Type B pancreatic cell (in vitro differentiated cells): ENCODE measurements around the gene ADARB1. TPM values are rescaled to one million over a fixed set of nuclear protein-coding genes. Genes with fewer than 3 reads are reported as not detected.

Experiments
- DNase-seq: peaks from one replicate; pipeline ENCODE4 v3.0.0; 2021; ENCODE audit warnings: mixed read lengths; ENCODE audit not compliant: unreplicated experiment; ENCODE audit errors: extremely low spot score
- H3K27ac Mint-ChIP-seq: 2 replicates; pipeline ENCODE4 v1.8.0; 2021; ENCODE audit warnings: mild to moderate bottlenecking, mixed read lengths
- H3K27me3 Mint-ChIP-seq: 2 replicates; pipeline ENCODE4 v1.8.0; 2021; ENCODE audit warnings: mixed read lengths
- H3K36me3 Mint-ChIP-seq: 2 replicates; pipeline ENCODE4 v1.8.0; 2021; ENCODE audit warnings: mixed read lengths
- H3K4me1 Mint-ChIP-seq: one replicate; pipeline ENCODE4 v1.8.0; 2021; ENCODE audit warnings: mixed read lengths; ENCODE audit not compliant: unreplicated experiment
- H3K4me3 Mint-ChIP-seq: 2 replicates; pipeline ENCODE4 v1.8.0; 2021; ENCODE audit warnings: mild to moderate bottlenecking, mixed read lengths
- H3K9me3 Mint-ChIP-seq: 2 replicates; pipeline ENCODE4 v1.8.0; 2021; ENCODE audit warnings: mixed read lengths
- total RNA-seq: library from RNA; stranded (reverse); gene quantifications from 2 replicates; pipeline ENCODE4 v1.2.1, GENCODE V29; 2021; ENCODE audit warnings: low replicate concordance
- TF ChIP-seq, protein P1 (sequence below): fragments of 200-600 bp; sonication (generic); conservative IDR thresholded peaks from 2 replicates; pipeline ENCODE4 v1.5.0; 2021; ENCODE audit warnings: antibody characterized with exemption, mild to moderate bottlenecking

The ADARB1 gene
- total RNA-seq, 1 donor from 2014 or later: 20.7 TPM

DNA sequence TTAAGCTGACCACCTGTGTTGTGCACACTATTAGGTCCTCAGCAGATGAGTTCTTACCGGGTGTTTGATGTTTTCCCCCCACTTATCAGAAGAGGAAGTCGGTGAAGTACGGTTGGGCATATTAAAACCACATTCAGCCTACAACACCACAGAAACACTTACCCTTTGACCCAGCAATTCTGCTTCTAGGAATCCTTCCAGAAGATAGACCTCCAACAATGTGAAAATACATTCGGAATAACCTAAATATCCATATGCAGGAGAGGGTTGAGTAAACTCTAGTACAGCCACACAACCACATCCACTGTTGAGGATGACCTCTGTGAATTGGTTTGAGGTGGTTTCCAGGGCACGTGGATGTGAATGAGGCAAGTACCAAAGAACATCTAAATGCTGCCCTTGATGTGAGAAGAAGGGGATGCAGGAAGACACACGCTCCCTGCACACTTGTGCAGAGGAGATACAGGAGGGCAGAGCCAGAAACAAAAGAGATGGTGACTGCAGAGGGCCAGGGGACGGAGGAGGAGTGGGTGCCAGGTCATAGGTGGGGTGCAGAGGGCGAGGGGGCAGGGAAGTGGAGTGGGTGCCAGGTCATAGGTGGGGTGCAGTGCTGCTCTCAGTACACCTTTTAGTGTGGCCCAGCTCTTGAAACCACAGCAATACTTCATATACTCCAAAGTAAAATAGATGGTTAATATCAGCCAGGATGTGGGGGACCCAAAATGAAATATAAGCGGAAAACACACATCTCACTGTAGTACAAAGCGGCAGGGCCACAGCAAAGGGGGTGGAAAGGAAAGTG, 12.8 kb downstream of the ADARB1 start:
- Mint-ChIP-seq H3K4me3 (no peak overlapping the region), H3K27ac (no peak overlapping the region), H3K27me3 (no peaks in the 10 kb centered on the region), H3K4me1 (peaks cover 26% of the 10 kb centered on the region), H3K9me3 (no peaks in the 10 kb centered on the region), H3K36me3 (peaks cover 3% of the 10 kb centered on the region)
- no peak for DNase-seq
- TF ChIP-seq, protein P1, sequence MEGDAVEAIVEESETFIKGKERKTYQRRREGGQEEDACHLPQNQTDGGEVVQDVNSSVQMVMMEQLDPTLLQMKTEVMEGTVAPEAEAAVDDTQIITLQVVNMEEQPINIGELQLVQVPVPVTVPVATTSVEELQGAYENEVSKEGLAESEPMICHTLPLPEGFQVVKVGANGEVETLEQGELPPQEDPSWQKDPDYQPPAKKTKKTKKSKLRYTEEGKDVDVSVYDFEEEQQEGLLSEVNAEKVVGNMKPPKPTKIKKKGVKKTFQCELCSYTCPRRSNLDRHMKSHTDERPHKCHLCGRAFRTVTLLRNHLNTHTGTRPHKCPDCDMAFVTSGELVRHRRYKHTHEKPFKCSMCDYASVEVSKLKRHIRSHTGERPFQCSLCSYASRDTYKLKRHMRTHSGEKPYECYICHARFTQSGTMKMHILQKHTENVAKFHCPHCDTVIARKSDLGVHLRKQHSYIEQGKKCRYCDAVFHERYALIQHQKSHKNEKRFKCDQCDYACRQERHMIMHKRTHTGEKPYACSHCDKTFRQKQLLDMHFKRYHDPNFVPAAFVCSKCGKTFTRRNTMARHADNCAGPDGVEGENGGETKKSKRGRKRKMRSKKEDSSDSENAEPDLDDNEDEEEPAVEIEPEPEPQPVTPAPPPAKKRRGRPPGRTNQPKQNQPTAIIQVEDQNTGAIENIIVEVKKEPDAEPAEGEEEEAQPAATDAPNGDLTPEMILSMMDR: no peak

DNA sequence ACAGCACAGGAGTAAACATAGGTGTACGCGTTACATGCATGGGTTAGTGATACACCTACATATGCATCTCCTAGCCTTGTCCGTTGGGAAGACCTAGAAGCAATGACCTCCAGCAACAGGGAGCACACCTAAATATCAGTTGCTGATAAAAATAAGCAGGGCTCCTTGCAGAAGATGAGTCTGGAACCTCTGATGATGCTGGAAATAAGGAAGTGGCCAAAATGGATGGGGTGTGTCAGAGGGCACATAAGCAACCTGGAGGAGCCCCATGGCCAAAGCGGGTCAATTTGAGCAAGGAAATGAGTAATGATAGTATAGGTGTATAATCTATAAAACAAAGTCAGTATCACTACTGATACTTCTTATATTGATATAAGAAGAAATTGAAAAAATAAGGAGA, 13.7 kb downstream of the ADARB1 start:
- H3K27ac Mint-ChIP-seq: no peak overlapping the region
- peaks cover 3% of the 10 kb centered on the region for H3K36me3 Mint-ChIP-seq
- TF ChIP-seq, protein P1: no peak
- no peaks in the 10 kb centered on the region for H3K9me3 Mint-ChIP-seq
- no peak overlapping the region for H3K4me3 Mint-ChIP-seq
- H3K4me1 Mint-ChIP-seq: peaks cover 26% of the 10 kb centered on the region
- H3K27me3 Mint-ChIP-seq: no peaks in the 10 kb centered on the region
- DNase-seq: no peak

DNA sequence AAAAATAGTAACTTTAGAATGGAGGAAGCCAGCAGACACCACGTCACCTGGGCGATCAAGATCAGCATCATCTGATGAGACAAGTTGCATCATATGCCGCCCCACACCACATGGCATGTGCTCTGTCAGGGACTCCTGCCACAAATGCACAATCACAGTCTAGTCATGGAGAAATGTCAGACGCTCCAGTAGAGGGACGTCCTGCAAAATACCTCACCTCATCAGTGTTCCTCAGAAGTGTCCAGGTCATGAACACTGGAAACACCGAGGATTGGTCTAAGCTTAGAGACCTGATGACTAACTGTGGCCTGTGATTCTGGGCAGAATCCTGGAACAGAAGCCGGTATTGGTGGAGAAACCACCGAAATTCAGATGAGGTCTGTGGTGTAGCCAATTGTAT, 14.3 kb downstream of the ADARB1 start:
- H3K27ac Mint-ChIP-seq: no peak overlapping the region
- no peak overlapping the region for H3K4me3 Mint-ChIP-seq
- H3K4me1 Mint-ChIP-seq: peaks cover 26% of the 10 kb centered on the region
- no peaks in the 10 kb centered on the region for H3K9me3 Mint-ChIP-seq
- TF ChIP-seq, protein P1: no peak
- H3K27me3 Mint-ChIP-seq: no peaks in the 10 kb centered on the region
- peaks cover 3% of the 10 kb centered on the region for H3K36me3 Mint-ChIP-seq
- no peak for DNase-seq

DNA sequence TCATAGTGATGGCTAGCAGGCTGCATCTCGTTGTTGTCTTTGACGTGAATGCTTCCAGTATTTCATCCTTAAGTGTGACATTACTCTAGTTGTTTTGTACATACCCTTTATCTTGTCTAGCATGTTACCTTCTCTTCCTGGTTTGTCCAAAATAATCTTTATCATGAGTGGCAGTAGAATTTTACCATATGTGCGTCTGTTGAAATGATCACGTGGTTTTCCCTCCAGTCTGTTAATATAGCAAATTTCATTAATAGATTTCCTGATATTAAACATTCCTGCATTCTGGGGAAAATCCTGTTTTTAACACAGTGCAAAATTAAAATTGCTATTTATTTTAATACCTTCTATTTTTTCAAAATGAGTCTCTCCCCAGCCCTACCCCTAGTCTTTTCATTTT, 15.6 kb downstream of the ADARB1 start:
- peaks cover 3% of the 10 kb centered on the region for H3K36me3 Mint-ChIP-seq
- H3K27me3 Mint-ChIP-seq: no peaks in the 10 kb centered on the region
- no peaks in the 10 kb centered on the region for H3K9me3 Mint-ChIP-seq
- no peak overlapping the region for H3K27ac Mint-ChIP-seq
- peaks cover 25% of the 10 kb centered on the region for H3K4me1 Mint-ChIP-seq
- H3K4me3 Mint-ChIP-seq: no peak overlapping the region
- no peak for DNase-seq
- TF ChIP-seq, protein P1: no peak

DNA sequence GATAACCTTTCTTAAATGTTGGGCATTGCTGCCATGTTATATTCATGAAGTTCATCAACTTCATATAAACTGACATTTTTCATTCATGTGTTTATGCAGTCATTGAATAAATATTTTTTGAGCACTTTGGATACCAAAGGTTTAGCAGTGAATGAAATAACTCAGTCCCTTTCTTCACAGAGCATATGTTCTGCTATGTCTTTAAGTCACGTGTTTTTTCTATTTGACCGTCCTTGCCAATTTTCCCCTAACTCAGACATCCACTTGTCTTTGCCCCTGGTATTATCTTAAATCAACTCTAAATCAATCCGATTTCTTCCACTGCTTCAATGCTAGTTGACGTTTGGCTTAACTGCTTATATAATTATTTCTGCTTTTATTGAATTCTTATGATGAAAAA, 16.6 kb downstream of the ADARB1 start:
- H3K4me1 Mint-ChIP-seq: peaks cover 21% of the 10 kb centered on the region
- H3K27ac Mint-ChIP-seq: no peak overlapping the region
- no peaks in the 10 kb centered on the region for H3K9me3 Mint-ChIP-seq
- TF ChIP-seq, protein P1: no peak
- DNase-seq: no peak
- H3K4me3 Mint-ChIP-seq: no peak overlapping the region
- peaks cover 3% of the 10 kb centered on the region for H3K36me3 Mint-ChIP-seq
- H3K27me3 Mint-ChIP-seq: no peaks in the 10 kb centered on the region
